Endothelial cell of umbilical vein (primary cell): ENCODE measurements around the gene CLDN6. TPM values are rescaled to one million over a fixed set of nuclear protein-coding genes. Genes with fewer than 3 reads are reported as not detected.

Experiments
- BruUV-seq: library from RNA; stranded (reverse); fragments of 400-500 nt; replicated peaks from 2 replicates; lab custom pipeline; 2021; lab: Mats Ljungman, UMichigan
- CTCF ChIA-PET: fragments of 300-600, 350-600 bp; sonication (Branson Sonifier 250); formaldehyde crosslinking; loops from one replicate; lab custom pipeline; 2021; ENCODE audit warnings: antibody characterized with exemption, inconsistent platforms; lab: Charles Lee
- POLR2A ChIA-PET: fragments of 300-600, 350-600 bp; sonication (Branson Sonifier 250); formaldehyde crosslinking; loops from one replicate; lab custom pipeline; 2021; ENCODE audit warnings: antibody characterized with exemption, inconsistent platforms; lab: Charles Lee
- DNase-seq: peaks from one replicate; pipeline ENCODE4 v3.0.0-alpha.2; 2011; ENCODE audit warnings: low read depth, low spot score
- FAIRE-seq: peaks from 2 replicates; lab custom pipeline; 2011; peaks lifted over from hg19 to GRCh38; lab: Jason Lieb, UNC
- H2AFZ ChIP-seq: 2 replicates; pipeline ENCODE4 v1.6.0; 2012; ENCODE audit warnings: low read depth, low read length, control low read depth, inconsistent platforms
- H3K27ac ChIP-seq: 2 replicates; pipeline ENCODE4 v1.5.1; 2011; ENCODE audit warnings: low read depth, mild to moderate bottlenecking, control low read depth, low read length, moderate library complexity; ENCODE audit not compliant: insufficient read depth
- H3K27me3 ChIP-seq, 2 experiments: 2 replicates each; pipeline versions ENCODE4 v1.6.0 to v1.6.1; 2011; ENCODE audit warnings: low read length in 2 of 2, mixed read lengths in 1 of 2; ENCODE audit not compliant: control insufficient read depth in 2 of 2, insufficient read depth in 2 of 2
- H3K36me3 ChIP-seq, 2 experiments: 2 replicates in 1 of 2; 3 replicates in 1 of 2; pipeline ENCODE4 v1.5.1; 2011; ENCODE audit warnings: low read length in 2 of 2, mild to moderate bottlenecking in 1 of 2, moderate library complexity in 1 of 2; ENCODE audit not compliant: control insufficient read depth in 2 of 2, insufficient read depth in 2 of 2; ENCODE audit errors: extremely low read depth in 1 of 2
- H3K4me1 ChIP-seq: 3 replicates; pipeline ENCODE4 v1.5.1; 2011; ENCODE audit warnings: mild to moderate bottlenecking, low read length; ENCODE audit not compliant: control insufficient read depth, insufficient read depth; ENCODE audit errors: extremely low read depth
- H3K4me2 ChIP-seq: 2 replicates; pipeline ENCODE4 v1.6.1; 2011; ENCODE audit warnings: low read length, control low read depth, mixed read lengths; ENCODE audit not compliant: insufficient read depth
- H3K4me3 ChIP-seq, 3 experiments: fragments of 200-600 bp in 1 of 3; sonication (generic), shearing (Covaris generic) in 1 of 3; replicated peaks in 1 of 3; 2 replicates each; pipeline ENCODE4 v1.5.1; 2011 to 2016; ENCODE audit warnings: control low read depth in 3 of 3, low read length in 3 of 3, mild to moderate bottlenecking in 2 of 3, inconsistent platforms in 1 of 3, low read depth in 1 of 3, moderate library complexity in 1 of 3; ENCODE audit not compliant: insufficient read depth in 1 of 3
- H3K79me2 ChIP-seq: 2 replicates; pipeline ENCODE4 v1.6.0; 2012; ENCODE audit warnings: low read length, inconsistent platforms; ENCODE audit not compliant: control insufficient read depth, insufficient read depth
- H3K9ac ChIP-seq: replicated peaks from 2 replicates; pipeline ENCODE3; 2011; ENCODE audit warnings: low read length, control low read depth; ENCODE audit not compliant: insufficient read depth; ENCODE audit errors: extremely low read depth
- H3K9me1 ChIP-seq: replicated peaks from 3 replicates; pipeline ENCODE4 v1.6.0; 2011; ENCODE audit warnings: mild to moderate bottlenecking, low read length; ENCODE audit not compliant: control insufficient read depth, insufficient read depth; ENCODE audit errors: extremely low read depth
- H3K9me3 ChIP-seq: replicated peaks from 2 replicates; pipeline ENCODE4 v1.5.1; 2012; ENCODE audit warnings: low read length, inconsistent platforms; ENCODE audit not compliant: control insufficient read depth, insufficient read depth
- H4K20me1 ChIP-seq: replicated peaks from 2 replicates; pipeline ENCODE3; 2011; ENCODE audit warnings: mild to moderate bottlenecking, low read length; ENCODE audit not compliant: control insufficient read depth, insufficient read depth; ENCODE audit errors: extremely low read depth
- EZH2 ChIP-seq: IDR thresholded peaks from 2 replicates; pipeline ENCODE4 v1.6.1; 2012; ENCODE audit warnings: borderline replicate concordance, low read depth, mild to moderate bottlenecking, moderate library complexity, low read length, inconsistent platforms; ENCODE audit not compliant: severe bottlenecking
- dilution Hi-C: fragments of 300-500 bp; cut with MboI; formaldehyde crosslinking; loops from one replicate; pipeline ENCODE4 v1.15.0; 2019; ENCODE audit warnings: low sequenced_read_pairs; ENCODE audit not compliant: extremely low pct_ligation_motif_present
- intact Hi-C: fragments of 100-400 bp; cut with micrococcal nuclease; formaldehyde crosslinking; loops from one replicate; pipeline ENCODE4 v1.10.0; 2022
- polyA plus RNA-seq, 4 experiments: library from polyadenylated mRNA; depleted of rRNA in 3 of 4; stranded (reverse) in 3 of 4; unstranded in 1 of 4; fragments of >200 nt; gene quantifications; 2 replicates each; pipeline versions ENCODE4 v1.2.1 to v1.2.3, GENCODE V29; 2011 to 2012; ENCODE audit warnings: missing spikeins in 1 of 4
- total RNA-seq: library from RNA; stranded (reverse); gene quantifications from 2 replicates; pipeline ENCODE4 v1.2.3, GENCODE V29; 2021
- TF ChIP-seq, protein P1 (sequence below): IDR thresholded peaks from 2 replicates; pipeline ENCODE4 v1.6.1; 2011; ENCODE audit not compliant: insufficient read depth, insufficient read length

CLDN6 gene
- total and polyA plus RNA-seq, 2 donors (not counting 3 experiments of a cell fraction or from before 2014, with no cell fraction given) = 0.28 TPM; not detected in 1

DNA sequence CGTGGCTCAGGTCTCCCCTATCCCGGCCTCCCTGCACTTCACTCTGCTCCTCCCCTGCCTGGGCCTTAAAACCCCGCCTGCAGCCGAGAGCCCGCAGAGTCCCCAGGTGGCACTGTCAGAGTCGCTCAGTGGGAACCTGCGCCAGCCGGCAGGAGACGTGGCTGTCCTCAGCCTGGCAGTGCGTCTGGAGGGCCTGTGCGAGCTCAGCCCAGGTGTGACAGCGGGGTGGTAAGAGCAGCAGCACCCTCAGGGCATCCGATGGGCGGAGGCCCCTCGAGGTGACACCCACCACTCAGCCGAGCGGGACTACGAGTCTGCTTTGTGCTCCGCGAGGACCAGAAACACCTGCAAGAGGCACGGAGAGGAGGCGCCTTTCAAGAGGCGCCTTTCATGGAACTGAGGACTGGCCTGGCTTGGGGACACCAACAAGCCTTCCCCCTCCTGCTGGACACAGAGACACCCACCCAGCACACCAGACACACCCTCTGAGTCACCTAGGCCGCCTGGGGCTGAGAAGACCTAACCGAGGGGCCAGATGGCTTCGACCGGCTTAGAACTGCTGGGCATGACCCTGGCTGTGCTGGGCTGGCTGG is 5.1 kb downstream of the CLDN6 start, which contains the start of gene CLDN9:
TSS of gene CLDN9 (plus strand) at position 96 of the 593 bp plus-strand sequence. CDS start at position 536, 440 bp downstream.
- dilution Hi-C loops (no loop called here), intact Hi-C loops (no loop called here)
- ChIA-PET CTCF (interaction anchor here (0.8 to 1.2 kb wide), 2 partner anchors 15 to 19 kb away, joined by 5 to 6 read pairs; no protein-coding TSS in a partner anchor), POLR2A (no interaction called here)
- H3K9me3 ChIP-seq = no peaks in the 10 kb centered on the region
- FAIRE-seq (no peak), DNase-seq (no peak)
- no peak within 1 kb of the TSS for H2AFZ ChIP-seq
- no peak within 1 kb of the TSS for H3K9ac ChIP-seq
- H3K36me3 ChIP-seq = no peaks in the 10 kb centered on the region
- no peaks in the 10 kb centered on the region for H4K20me1 ChIP-seq
- no peak within 1 kb of the TSS for H3K4me2 ChIP-seq
- no peaks in the 10 kb centered on the region for H3K79me2 ChIP-seq
- H3K4me3 ChIP-seq = no peak within 1 kb of the TSS
- BruUV-seq = no TSS peak
- H3K27me3 ChIP-seq = peaks cover 21 to 22% of the 10 kb centered on the region in 2 experiments
- H3K4me1 ChIP-seq = peaks cover 8% of the 10 kb centered on the region
- H3K9me1 ChIP-seq = no peaks in the 10 kb centered on the region
- TF ChIP-seq, protein P1, sequence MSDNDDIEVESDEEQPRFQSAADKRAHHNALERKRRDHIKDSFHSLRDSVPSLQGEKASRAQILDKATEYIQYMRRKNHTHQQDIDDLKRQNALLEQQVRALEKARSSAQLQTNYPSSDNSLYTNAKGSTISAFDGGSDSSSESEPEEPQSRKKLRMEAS = no peak
- no peak within 1 kb of the TSS for H3K27ac ChIP-seq

DNA sequence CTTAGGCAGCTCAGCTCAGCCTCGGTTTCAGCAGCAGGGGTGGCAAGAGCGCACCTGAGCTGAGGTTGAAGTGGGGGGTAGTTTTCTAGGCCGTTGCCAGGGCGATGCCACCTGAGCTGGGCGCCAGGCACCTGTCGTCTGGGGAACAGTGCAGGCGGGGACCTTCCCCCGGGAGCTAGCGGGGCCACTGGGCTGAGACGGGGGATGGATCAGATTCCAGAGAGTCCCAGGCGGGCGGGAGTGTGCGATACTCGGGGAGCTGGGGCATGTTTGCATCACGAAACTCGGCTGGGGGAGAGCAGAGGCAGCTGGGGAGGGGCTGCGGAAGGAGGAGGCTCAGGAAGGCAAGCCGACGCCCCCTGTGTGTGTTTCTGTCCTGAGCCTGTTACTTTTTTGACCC is 5.7 kb downstream of the CLDN6 start:
- DNase-seq (no peak), FAIRE-seq (no peak)
- no peaks in the 10 kb centered on the region for H4K20me1 ChIP-seq
- H3K9me1 ChIP-seq = no peaks in the 10 kb centered on the region
- H3K4me1 ChIP-seq = peaks cover 13% of the 10 kb centered on the region
- H3K36me3 ChIP-seq = no peaks in the 10 kb centered on the region
- H3K4me2 ChIP-seq = no peak overlapping the region
- H3K27ac ChIP-seq = no peak overlapping the region
- ChIA-PET CTCF (interaction anchor here (0.8 to 1.2 kb wide), 2 partner anchors 16 to 19 kb away, joined by 5 to 6 read pairs; no protein-coding TSS in a partner anchor), POLR2A (interaction anchor here (0.6 kb wide), 1 partner anchor 8 kb away, joined by 4 read pairs; no protein-coding TSS in a partner anchor)
- BruUV-seq = no TSS peak
- H3K9me3 ChIP-seq = no peaks in the 10 kb centered on the region
- no peak overlapping the region for H2AFZ ChIP-seq
- TF ChIP-seq, protein P1 = no peak
- TF ChIP-seq EZH2 = peak; percentile 62
- peaks cover 21 to 22% of the 10 kb centered on the region in 2 experiments for H3K27me3 ChIP-seq
- dilution Hi-C loops = no loop called here
- H3K79me2 ChIP-seq = no peaks in the 10 kb centered on the region
- H3K4me3 ChIP-seq = no peak overlapping the region
- intact Hi-C loops = no loop called here
- no peak overlapping the region for H3K9ac ChIP-seq
